ENCODE data around the gene OR2Z1.

OR2Z1 gene

GRCh38 chr19:8721334-8721733 is at the start of gene OR2Z1:
Gene OR2Z1, plus strand, starts transcription at chr19:8721634. Its CDS starts 9,395 bp downstream, at chr19:8731029.
- no peak for DNase-seq

- no peak for DNase-seq
Observed at GRCh38 chr19:8673276-8673891, 48.0 kb upstream of the OR2Z1 start.

GRCh38 chr19:8675066-8675465 is 46.4 kb upstream of the OR2Z1 start:
- DNase-seq: no peak

GRCh38 chr19:8678244-8678807 is 43.1 kb upstream of the OR2Z1 start:
- DNase-seq: no peak

GRCh38 chr19:8680676-8681344 is 40.6 kb upstream of the OR2Z1 start:
- DNase-seq: no peak

- DNase-seq: no peak
Observed at GRCh38 chr19:8681345-8682029, 39.9 kb upstream of the OR2Z1 start.

- DNase-seq: no peak
Observed at GRCh38 chr19:8682472-8682871, 39.0 kb upstream of the OR2Z1 start.

GRCh38 chr19:8682931-8683330 is 38.5 kb upstream of the OR2Z1 start:
- no peak for DNase-seq

- DNase-seq: no peak
Observed at GRCh38 chr19:8684001-8684902, 37.2 kb upstream of the OR2Z1 start.

GRCh38 chr19:8686549-8686948 is 34.9 kb upstream of the OR2Z1 start:
- DNase-seq: no peak

GRCh38 chr19:8688930-8689329 is 32.5 kb upstream of the OR2Z1 start:
- DNase-seq: no peak

- no peak for DNase-seq
Observed at GRCh38 chr19:8690753-8691539, 30.5 kb upstream of the OR2Z1 start.

GRCh38 chr19:8695501-8695900 is 25.9 kb upstream of the OR2Z1 start:
- no peak for DNase-seq

- DNase-seq: no peak
Observed at GRCh38 chr19:8695911-8696310, 25.5 kb upstream of the OR2Z1 start.

GRCh38 chr19:8696993-8697392 is 24.4 kb upstream of the OR2Z1 start:
- DNase-seq: no peak

GRCh38 chr19:8697671-8698432 is 23.6 kb upstream of the OR2Z1 start:
- no peak for DNase-seq

- no peak for DNase-seq
Observed at GRCh38 chr19:8698433-8699063, 22.9 kb upstream of the OR2Z1 start, which contains the start of gene ACTL9. Gene ACTL9, minus strand, starts transcription at chr19:8698795. Its CDS starts 94 bp downstream, at chr19:8698701.

- DNase-seq: no peak
Observed at GRCh38 chr19:8699908-8700307, 21.5 kb upstream of the OR2Z1 start.

GRCh38 chr19:8700956-8701355 is 20.5 kb upstream of the OR2Z1 start:
- no peak for DNase-seq

- no peak for DNase-seq
Observed at GRCh38 chr19:8702350-8702749, 19.1 kb upstream of the OR2Z1 start.

GRCh38 chr19:8703223-8703622 is 18.2 kb upstream of the OR2Z1 start:
- no peak for DNase-seq

Data from activated CD4-positive, CD25-positive, alpha-beta regulatory T cell treated with anti-CD3 and anti-CD28 coated beads, Interleukin-2, amount 50 U/mL, for 72 hours (primary cell).